HCT116 (cell line): Measurements from ENCODE around the gene ARHGAP8. TPM values are rescaled to one million over a fixed set of nuclear protein-coding genes. Genes with fewer than 3 reads are reported as not detected.

ENCODE experiments used
- ATAC-seq: fragments of 200-7000 bp; cut with Tn5 transposase; 2 replicates; pipeline ENCODE4 v1.9.1; 2020; ENCODE audit warnings: mild to moderate bottlenecking, moderate library complexity
- BruUV-seq: library from RNA; stranded (reverse); fragments of 400-500 nt; replicated peaks from 2 replicates; lab custom pipeline; 2021; lab: Mats Ljungman, UMichigan
- CTCF ChIA-PET: fragments of 300-600 bp; sonication (Branson Sonifier 250); formaldehyde crosslinking; loops from one replicate; lab custom pipeline; 2021; ENCODE audit warnings: antibody characterized with exemption; lab: Charles Lee
- POLR2A ChIA-PET: fragments of 300-600, 350-600 bp; sonication (Branson Sonifier 250); formaldehyde crosslinking; loops from one replicate; lab custom pipeline; 2021; ENCODE audit warnings: antibody characterized with exemption; lab: Charles Lee
- RAD21 ChIA-PET, 2 experiments: fragments of 300-600 bp; sonication (Branson Sonifier 250); formaldehyde crosslinking; loops; one replicate each; lab custom pipeline; 2023; ENCODE audit warnings: low total read pairs in 2 of 2; ENCODE audit not compliant: uncharacterized antibody in 2 of 2, unreplicated experiment in 2 of 2, low non-redundant PET in 1 of 2; lab: Charles Lee
- DNase-seq: peaks from one replicate; pipeline ENCODE4 v3.0.0-alpha.2; 2010; ENCODE audit warnings: low read depth, low spot score
- H2AFZ ChIP-seq: fragments of 200-600 bp; shearing (Covaris generic), sonication (generic); 2 replicates; pipeline ENCODE4 v1.6.1; 2017; ENCODE audit warnings: low read depth, mixed run types, mixed read lengths, antibody characterized with exemption, low read length; ENCODE audit not compliant: poor library complexity, severe bottlenecking
- H3K27ac ChIP-seq: 2 replicates; pipeline ENCODE4 v1.5.1; 2012; ENCODE audit warnings: low read depth, low read length
- H3K27me3 ChIP-seq: fragments of 200-600 bp; sonication (generic); 2 replicates; pipeline ENCODE4 v1.6.1; 2016; ENCODE audit warnings: mixed run types, low read length, mixed read lengths; ENCODE audit not compliant: insufficient read depth
- H3K36me3 ChIP-seq, 2 experiments: fragments of 200-500 bp in 1 of 2; fragments of 200-600 bp in 1 of 2; sonication (Bioruptor generic) in 1 of 2; sonication (generic) in 1 of 2; 2 replicates each; pipeline versions ENCODE4 v1.5.1 to v1.6.1; 2014 to 2016; ENCODE audit warnings: low read length in 2 of 2, inconsistent platforms in 1 of 2, mixed read lengths in 1 of 2, mixed run types in 1 of 2; ENCODE audit not compliant: insufficient read depth in 2 of 2, control insufficient read depth in 1 of 2
- H3K4me1 ChIP-seq, 2 experiments: fragments of 200-600 bp in 1 of 2; sonication (generic) in 1 of 2; 2 replicates each; pipeline versions ENCODE4 v1.5.1 to v1.6.1; 2012 to 2017; ENCODE audit warnings: low read length in 2 of 2, inconsistent platforms in 1 of 2, mild to moderate bottlenecking in 1 of 2, mixed read lengths in 1 of 2, mixed run types in 1 of 2, moderate library complexity in 1 of 2; ENCODE audit not compliant: insufficient read depth in 2 of 2, control insufficient read depth in 1 of 2
- H3K4me2 ChIP-seq: fragments of 200-600 bp; sonication (generic); 2 replicates; pipeline ENCODE4 v1.6.1; 2017; ENCODE audit warnings: mixed run types, low read length, mixed read lengths
- H3K4me3 ChIP-seq, 2 experiments: fragments of 200-600 bp in 1 of 2; sonication (generic) in 1 of 2; replicated peaks in 1 of 2; 2 replicates each; pipeline ENCODE4 v1.5.1; 2011 to 2016; ENCODE audit warnings: low read length in 2 of 2, control low read depth in 1 of 2, low read depth in 1 of 2, mild to moderate bottlenecking in 1 of 2, mixed read lengths in 1 of 2, mixed run types in 1 of 2
- H3K79me2 ChIP-seq: fragments of 200-600 bp; sonication (generic); 2 replicates; pipeline ENCODE4 v1.6.1; 2017; ENCODE audit warnings: mild to moderate bottlenecking, mixed run types, low read length, moderate library complexity, mixed read lengths; ENCODE audit not compliant: insufficient read depth
- H3K9ac ChIP-seq: fragments of 200-600 bp; sonication (generic); 2 replicates; pipeline ENCODE4 v1.6.1; 2016; ENCODE audit warnings: low read length, mixed read lengths
- H3K9me2 ChIP-seq: fragments of 200-600 bp; sonication (generic), shearing (Covaris generic); 2 replicates; pipeline ENCODE4 v1.6.1; 2017; ENCODE audit warnings: mixed run types, mild to moderate bottlenecking, moderate library complexity; ENCODE audit not compliant: insufficient read depth
- H3K9me3 ChIP-seq, 2 experiments: fragments of 200-500 bp in 1 of 2; fragments of 200-600 bp in 1 of 2; sonication (Bioruptor generic) in 1 of 2; sonication (generic) in 1 of 2; 2 replicates each; pipeline ENCODE4 v1.6.1; 2014 to 2017; ENCODE audit warnings: low read length in 2 of 2, mixed read lengths in 2 of 2, inconsistent platforms in 1 of 2, low read depth in 1 of 2, mild to moderate bottlenecking in 1 of 2, mixed run types in 1 of 2, moderate library complexity in 1 of 2; ENCODE audit not compliant: control insufficient read depth in 1 of 2, insufficient read depth in 1 of 2
- H4K20me1 ChIP-seq: fragments of 200-600 bp; sonication (generic), shearing (Covaris generic); 2 replicates; pipeline ENCODE4 v1.6.1; 2017; ENCODE audit warnings: mixed run types, mild to moderate bottlenecking, moderate library complexity; ENCODE audit not compliant: insufficient read depth
- CBX3 ChIP-seq: IDR thresholded peaks from 2 replicates; pipeline ENCODE4 v1.6.1; 2012; ENCODE audit warnings: low read depth
- CEBPB ChIP-seq: IDR thresholded peaks from 2 replicates; pipeline ENCODE4 v1.6.1; 2012; ENCODE audit warnings: low read depth
- CTCF ChIP-seq, 3 experiments: fragments of 200-600 bp in 1 of 3; sonication (generic) in 1 of 3; IDR thresholded peaks in 2 of 3; conservative IDR thresholded peaks in 1 of 3; 2 replicates each; pipeline ENCODE4 v1.5.1; 2012 to 2017; ENCODE audit warnings: low read depth in 2 of 3, low read length in 2 of 3, antibody characterized with exemption in 1 of 3, borderline replicate concordance in 1 of 3, control low read depth in 1 of 3, mild to moderate bottlenecking in 1 of 3, mixed read lengths in 1 of 3, mixed run types in 1 of 3, moderate library complexity in 1 of 3; ENCODE audit not compliant: insufficient read depth in 1 of 3
- EGR1 ChIP-seq: IDR thresholded peaks from 2 replicates; pipeline ENCODE4 v1.6.1; 2012; ENCODE audit warnings: low read depth
- FOSL1 ChIP-seq: IDR thresholded peaks from 2 replicates; pipeline ENCODE4 v1.6.1; 2012; ENCODE audit warnings: low read depth
- JUND ChIP-seq: IDR thresholded peaks from 2 replicates; pipeline ENCODE4 v1.6.1; 2012
- MAX ChIP-seq: IDR thresholded peaks from 2 replicates; pipeline ENCODE4 v1.6.1; 2012
- POLR2A ChIP-seq: IDR thresholded peaks from 2 replicates; pipeline ENCODE4 v1.7.0; 2011; ENCODE audit warnings: borderline replicate concordance; ENCODE audit not compliant: insufficient read depth, insufficient read length; ENCODE audit errors: extremely low read depth
- POLR2AphosphoS5 ChIP-seq: IDR thresholded peaks from 2 replicates; pipeline ENCODE4 v1.6.1; 2011; ENCODE audit warnings: mild to moderate bottlenecking, low read depth, low read length, moderate library complexity
- REST ChIP-seq: IDR thresholded peaks from 2 replicates; pipeline ENCODE4 v1.6.1; 2012; ENCODE audit warnings: low read depth
- SIN3A ChIP-seq: IDR thresholded peaks from 2 replicates; pipeline ENCODE4 v1.6.1; 2012; ENCODE audit warnings: low read depth
- SP1 ChIP-seq: IDR thresholded peaks from 2 replicates; pipeline ENCODE4 v1.6.1; 2012; ENCODE audit warnings: low read depth
- SRF ChIP-seq: IDR thresholded peaks from 2 replicates; pipeline ENCODE4 v1.6.1; 2012; ENCODE audit warnings: low read depth
- TCF7L2 ChIP-seq: IDR thresholded peaks from 2 replicates; pipeline ENCODE4 v1.7.0; 2011; ENCODE audit warnings: borderline replicate concordance, inconsistent platforms; ENCODE audit not compliant: insufficient read depth, insufficient read length; ENCODE audit errors: extremely low read depth
- YY1 ChIP-seq: IDR thresholded peaks from 2 replicates; pipeline ENCODE4 v1.6.1; 2011; ENCODE audit warnings: low read length, low read depth, moderate library complexity, mild to moderate bottlenecking; ENCODE audit not compliant: insufficient replicate concordance; ENCODE audit errors: extremely low read depth
- ZBTB33 ChIP-seq: IDR thresholded peaks from 2 replicates; pipeline ENCODE4 v1.6.1; 2011; ENCODE audit warnings: mild to moderate bottlenecking, low read length, moderate library complexity; ENCODE audit not compliant: insufficient replicate concordance; ENCODE audit errors: extremely low read depth
- ZFX ChIP-seq: fragments of 450-650 bp; IDR thresholded peaks from 2 replicates; pipeline ENCODE4 v1.6.1; 2017
- ZNF274 ChIP-seq: fragments of 200-500 bp; sonication (Bioruptor generic); IDR thresholded peaks from 2 replicates; pipeline ENCODE4 v1.6.1; 2014; ENCODE audit warnings: mild to moderate bottlenecking, low read depth, low read length, inconsistent platforms
- intact Hi-C: fragments of 100-400 bp; cut with micrococcal nuclease; formaldehyde crosslinking; loops from 2 replicates; pipeline ENCODE4 v1.10.0; 2022
- total RNA-seq: library from RNA; stranded (reverse); gene quantifications from one replicate; pipeline ENCODE4 v1.2.1, GENCODE V29; 2021; ENCODE audit not compliant: unreplicated experiment
- TF ChIP-seq, protein P1 (sequence below): IDR thresholded peaks from 2 replicates; pipeline ENCODE4 v1.6.1; 2012

Gene ARHGAP8
- total RNA-seq, 1 experiment from 2014 or later: 67.5 TPM

GRCh38 chr22:44787832-44788231, 35.5 kb downstream of the ARHGAP8 start:
- CTCF ChIA-PET: no interaction called here

More at GRCh38 chr22:44787832-44788231, 35.5 kb downstream of the ARHGAP8 start:
- RAD21 ChIA-PET: no interaction called here
- Histone ChIP-seq H3K36me3 (peaks cover 9 to 12% of the 10 kb centered on the region in 2 experiments; a peak in 3 of 4 replicates), H3K4me2 (no peak overlapping the region), H3K9me2 (no peaks in the 10 kb centered on the region)
- TF ChIP-seq SRF (no peak), POLR2A (no peak), YY1 (no peak), MAX (no peak), CEBPB (no peak), POLR2AphosphoS5 (no peak), TCF7L2 (no peak), JUND (no peak), FOSL1 (no peak), ZNF274 (no peak), ZFX (no peak), ZBTB33 (no peak), SIN3A (no peak), SP1 (no peak), CBX3 (no peak), REST (no peak), CTCF (IDR thresholded peaks at IDR 0.05 in 2 of 3, conservative IDR thresholded peaks at IDR 0.05 in 1 of 3; ENCODE audit: borderline replicate concordance in 1 of 3, insufficient read depth in 1 of 3, low read depth in 2 of 3, low read length in 2 of 3) (no peak), EGR1 (no peak)
- TF ChIP-seq, protein P1, sequence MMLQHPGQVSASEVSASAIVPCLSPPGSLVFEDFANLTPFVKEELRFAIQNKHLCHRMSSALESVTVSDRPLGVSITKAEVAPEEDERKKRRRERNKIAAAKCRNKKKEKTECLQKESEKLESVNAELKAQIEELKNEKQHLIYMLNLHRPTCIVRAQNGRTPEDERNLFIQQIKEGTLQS: no peak
- TF ChIP-seq, all 23 proteins: peak for 0
- Histone ChIP-seq H3K27ac (no peak overlapping the region), H3K4me1 (peaks cover 3 to 9% of the 10 kb centered on the region in 2 experiments; a peak in 1 of 4 replicates), H3K4me3 (no peak overlapping the region), H2AFZ (no peak overlapping the region), H4K20me1 (0 out of 2 replicates have a peak, but pooled peaks cover 4% of the 10 kb centered on the region), H3K9ac (no peak overlapping the region), H3K79me2 (peaks cover 48% of the 10 kb centered on the region), H3K27me3 (no peaks in the 10 kb centered on the region), H3K9me3 (no peaks in the 10 kb centered on the region)
- DNase-seq (no peak), ATAC-seq (no peak)
- intact Hi-C loops: no loop called here
- no TSS peak for BruUV-seq
- POLR2A ChIA-PET: no interaction called here
